Stomach smooth muscle (tissue), 2 donors: ENCODE results near the gene HIVEP2.

ENCODE experiments used
- H3K27ac ChIP-seq: one replicate; pipeline ENCODE4 v1.7.0; 2013; ENCODE audit warnings: mild to moderate bottlenecking, low read length, inconsistent platforms
- H3K27me3 ChIP-seq, 2 donors: one replicate each; pipeline ENCODE4 v1.7.0; 2013; ENCODE audit warnings: low read length in 2 of 2; ENCODE audit not compliant: insufficient read depth in 2 of 2, control insufficient read depth in 1 of 2
- H3K36me3 ChIP-seq, 2 donors: one replicate each; pipeline ENCODE4 v1.7.0; 2013; ENCODE audit warnings: low read length in 2 of 2; ENCODE audit not compliant: control insufficient read depth in 2 of 2, insufficient read depth in 2 of 2
- H3K4me1 ChIP-seq: one replicate; pipeline ENCODE4 v1.7.0; 2013; ENCODE audit warnings: low read length; ENCODE audit not compliant: control insufficient read depth, insufficient read depth
- H3K4me3 ChIP-seq, 2 donors: one replicate each; pipeline ENCODE4 v1.7.0; 2013; ENCODE audit warnings: low read length in 2 of 2
- H3K9ac ChIP-seq, 2 donors: one replicate each; pipeline ENCODE4 v1.7.0; 2013; ENCODE audit warnings: low read length in 2 of 2, mild to moderate bottlenecking in 1 of 2
- H3K9me3 ChIP-seq, 2 donors: one replicate each; pipeline ENCODE4 v1.7.0; 2013; ENCODE audit warnings: low read length in 2 of 2; ENCODE audit not compliant: control insufficient read depth in 2 of 2
- donor health status: healthy.
- donor health status: Pancreatic carcinoma.

The HIVEP2 gene

DNA sequence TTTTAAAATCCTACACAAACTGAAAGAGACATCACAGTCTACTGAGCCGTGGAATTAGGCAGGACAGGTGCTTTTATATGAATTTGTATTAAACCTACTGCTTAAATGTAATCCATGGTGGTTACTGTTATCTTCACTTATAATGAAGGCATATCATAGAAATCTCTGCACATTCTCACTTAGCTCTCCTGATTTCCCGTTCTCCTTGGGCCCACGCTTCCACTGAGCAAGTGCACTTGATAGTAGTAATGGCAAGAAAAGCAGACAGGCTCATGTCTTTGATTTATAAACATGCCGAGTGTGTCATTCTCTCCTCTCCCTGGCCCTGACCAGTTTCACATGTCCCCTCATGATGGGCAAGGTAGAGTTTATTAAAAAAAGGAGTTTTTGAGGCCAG is 186.3 kb downstream of the HIVEP2 start:
- Histone ChIP-seq H3K9me3 (no peaks in the 10 kb centered on the region), H3K4me3 (no peak overlapping the region), H3K36me3 (peaks cover 19 to 27% of the 10 kb centered on the region in 2 donors), H3K4me1 (no peaks in the 10 kb centered on the region), H3K27me3 (no peaks in the 10 kb centered on the region), H3K9ac (no peak overlapping the region), H3K27ac (no peak overlapping the region)

DNA sequence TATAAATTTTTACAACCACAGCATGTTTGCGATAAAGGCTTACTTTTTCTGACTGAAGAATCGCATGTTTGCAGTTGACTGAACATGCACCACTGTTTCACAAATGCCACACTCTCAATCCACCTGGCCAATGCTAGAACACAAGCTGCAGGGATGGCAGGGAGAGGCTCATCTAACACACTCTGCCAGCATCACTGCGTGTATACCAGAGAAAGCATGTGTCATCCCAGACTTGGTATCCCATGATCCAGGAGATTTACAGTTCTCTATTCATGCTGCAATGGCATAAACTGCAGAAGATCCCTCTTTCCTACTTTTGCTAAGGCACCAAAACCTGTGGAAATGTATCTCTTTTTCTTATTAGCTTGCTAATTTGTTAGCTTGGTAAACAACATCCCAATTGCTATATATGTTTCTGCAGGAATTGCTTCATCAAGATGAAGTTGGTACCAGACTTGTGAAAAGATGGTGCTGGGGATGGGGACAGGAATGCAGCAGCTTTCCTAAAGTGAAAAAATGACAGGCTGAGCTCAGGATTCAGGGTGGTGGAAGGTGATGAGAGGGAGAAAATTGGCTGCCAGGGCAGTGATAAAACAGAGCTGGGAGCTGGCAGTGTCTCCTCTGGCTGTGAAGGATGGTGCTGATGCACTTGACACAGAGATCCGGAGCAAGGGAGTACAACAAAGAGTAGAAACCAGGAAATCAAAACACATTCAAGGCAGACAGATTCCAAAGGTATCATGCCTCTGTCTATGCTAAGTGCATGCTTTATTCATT is 186.9 kb downstream of the HIVEP2 start:
- no peak overlapping the region for H3K4me3 ChIP-seq
- H3K4me1 ChIP-seq = no peaks in the 10 kb centered on the region
- no peaks in the 10 kb centered on the region for H3K9me3 ChIP-seq
- H3K36me3 ChIP-seq = peaks cover 22 to 33% of the 10 kb centered on the region in 2 donors
- no peak overlapping the region for H3K27ac ChIP-seq
- H3K9ac ChIP-seq = no peak overlapping the region
- no peaks in the 10 kb centered on the region for H3K27me3 ChIP-seq

DNA sequence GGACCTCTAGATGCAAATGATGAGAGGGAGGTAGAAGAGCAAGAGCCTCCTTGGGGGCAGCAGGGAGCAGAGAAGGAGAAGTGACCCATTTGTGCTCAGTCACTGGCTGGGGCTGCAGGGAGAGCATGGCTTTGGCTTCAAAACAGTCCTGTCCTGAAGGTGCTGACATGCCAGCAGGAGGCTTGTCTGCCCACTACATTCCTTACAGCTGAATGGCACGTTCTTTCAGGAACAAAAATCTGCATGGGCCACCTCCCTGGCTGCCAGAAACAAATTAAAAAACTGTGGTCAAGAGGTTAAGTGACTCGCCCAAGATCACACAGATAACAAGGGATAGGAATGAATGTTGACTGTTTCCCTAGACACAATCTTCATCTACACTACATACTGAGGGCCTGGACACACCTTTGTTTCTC is 188.8 kb downstream of the HIVEP2 start:
- Histone ChIP-seq H3K36me3 (peaks cover 23 to 34% of the 10 kb centered on the region in 2 donors), H3K27me3 (no peaks in the 10 kb centered on the region), H3K4me3 (no peak overlapping the region), H3K27ac (no peak overlapping the region), H3K9me3 (no peaks in the 10 kb centered on the region), H3K9ac (no peak overlapping the region), H3K4me1 (no peaks in the 10 kb centered on the region)

DNA sequence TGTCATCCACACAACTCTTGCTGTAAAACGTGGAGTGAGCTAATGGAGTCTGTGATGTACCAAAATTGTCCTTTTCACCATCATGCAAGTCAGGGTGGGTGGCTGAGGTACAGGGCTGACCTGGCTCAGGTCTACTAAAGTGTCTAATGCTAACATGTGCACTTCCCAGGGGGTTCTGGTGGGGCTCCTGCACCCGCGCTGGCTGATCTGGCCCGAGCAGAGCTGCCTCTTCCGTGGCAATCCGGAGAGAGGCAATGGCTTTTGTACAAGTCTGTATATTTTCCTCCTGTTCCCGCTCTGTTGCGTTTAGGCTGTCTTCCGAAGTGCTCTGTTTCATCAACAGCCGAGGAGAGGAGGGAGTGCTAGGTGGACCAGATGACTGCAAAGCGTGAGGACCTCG is 191.8 kb downstream of the HIVEP2 start:
- no peaks in the 10 kb centered on the region for H3K4me1 ChIP-seq
- H3K4me3 ChIP-seq = no peak overlapping the region
- no peaks in the 10 kb centered on the region for H3K9me3 ChIP-seq
- no peak overlapping the region for H3K27ac ChIP-seq
- H3K36me3 ChIP-seq = peaks cover 9 to 18% of the 10 kb centered on the region in 2 donors
- H3K9ac ChIP-seq = no peak overlapping the region
- no peaks in the 10 kb centered on the region for H3K27me3 ChIP-seq

DNA sequence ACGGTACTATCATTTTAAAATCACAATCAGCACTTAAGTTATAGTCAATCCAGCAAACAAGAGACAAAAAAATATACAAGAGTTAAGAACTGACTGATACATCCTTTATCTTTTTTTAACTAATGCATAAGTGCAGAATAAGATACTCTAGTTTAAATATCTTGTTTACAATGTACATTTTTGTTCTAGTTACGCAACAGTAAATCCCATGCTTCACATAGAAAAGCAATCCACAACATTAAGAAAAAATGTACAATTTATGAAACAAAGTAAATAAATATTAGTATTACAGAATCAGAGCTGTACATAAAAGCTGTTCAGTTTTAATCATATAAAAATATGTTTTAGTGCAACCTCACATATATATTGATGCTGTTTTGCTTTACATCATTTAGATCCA is 192.6 kb downstream of the HIVEP2 start:
- no peaks in the 10 kb centered on the region for H3K9me3 ChIP-seq
- no peak overlapping the region for H3K9ac ChIP-seq
- no peak overlapping the region for H3K4me3 ChIP-seq
- no peaks in the 10 kb centered on the region for H3K4me1 ChIP-seq
- H3K27me3 ChIP-seq = no peaks in the 10 kb centered on the region
- peaks cover 5 to 16% of the 10 kb centered on the region in 2 donors for H3K36me3 ChIP-seq
- no peak overlapping the region for H3K27ac ChIP-seq

DNA sequence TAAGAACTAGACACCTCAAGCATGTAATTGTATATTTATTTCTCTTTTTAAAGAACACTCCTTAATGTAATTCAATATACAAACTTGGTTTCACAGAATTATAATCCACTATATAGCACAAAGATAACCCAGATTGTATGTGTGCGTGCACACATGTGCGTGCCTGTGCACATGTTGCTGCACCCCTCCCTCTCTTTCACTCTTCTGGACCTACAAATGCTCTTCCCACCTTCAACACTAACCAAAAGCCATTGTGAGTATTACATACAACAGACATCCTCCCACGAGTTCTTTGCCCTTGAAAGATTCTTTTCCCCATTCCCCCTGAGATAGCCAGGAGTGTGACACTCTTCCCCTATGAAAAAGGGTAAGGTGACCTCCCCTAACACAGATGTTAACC is 193.5 kb downstream of the HIVEP2 start:
- no peaks in the 10 kb centered on the region for H3K9me3 ChIP-seq
- H3K27ac ChIP-seq = no peak overlapping the region
- H3K4me1 ChIP-seq = no peaks in the 10 kb centered on the region
- H3K27me3 ChIP-seq = no peaks in the 10 kb centered on the region
- no peak overlapping the region for H3K4me3 ChIP-seq
- no peak overlapping the region for H3K9ac ChIP-seq
- peaks cover 5 to 11% of the 10 kb centered on the region in 2 donors for H3K36me3 ChIP-seq

DNA sequence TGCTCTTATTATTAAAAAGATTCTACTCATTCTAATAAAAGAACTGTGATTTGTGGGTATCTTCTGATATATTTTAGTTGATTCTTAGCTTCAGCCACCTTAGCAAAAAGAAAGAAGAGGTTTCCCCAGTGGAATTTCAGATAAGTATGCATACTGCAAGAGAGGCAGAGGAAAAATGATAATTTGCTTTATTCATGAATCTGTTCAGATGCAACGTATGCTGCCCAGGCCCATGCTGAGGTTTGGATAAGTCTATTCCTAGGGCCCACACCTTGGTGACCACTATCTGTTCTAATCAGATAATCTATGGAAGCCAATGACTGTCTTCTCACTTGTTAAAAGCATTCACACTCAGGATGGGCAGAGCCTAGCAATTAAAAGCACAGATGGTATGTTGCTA is 194.0 kb downstream of the HIVEP2 start:
- H3K4me1 ChIP-seq = no peaks in the 10 kb centered on the region
- no peaks in the 10 kb centered on the region for H3K9me3 ChIP-seq
- H3K36me3 ChIP-seq = peaks cover 5 to 8% of the 10 kb centered on the region in 2 donors
- no peaks in the 10 kb centered on the region for H3K27me3 ChIP-seq
- no peak overlapping the region for H3K4me3 ChIP-seq
- no peak overlapping the region for H3K9ac ChIP-seq
- no peak overlapping the region for H3K27ac ChIP-seq

DNA sequence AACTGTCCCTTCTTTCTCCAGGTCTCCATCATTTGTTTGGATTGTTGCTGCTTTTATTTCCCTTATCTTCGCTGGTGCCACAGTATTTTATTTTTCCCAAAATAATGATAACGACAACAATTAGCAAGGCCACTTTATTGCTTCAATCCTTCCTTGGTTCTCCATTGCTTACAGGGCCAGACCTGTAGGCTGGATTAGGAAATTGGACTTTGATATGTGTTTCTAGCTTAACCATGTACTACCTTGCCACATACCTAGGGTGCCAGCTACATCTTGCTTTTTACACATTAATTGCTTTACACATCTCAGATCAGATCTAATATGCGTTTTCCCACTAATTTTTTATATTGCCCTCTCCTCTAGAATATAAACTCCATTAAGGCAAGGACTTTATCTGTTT is 195.4 kb downstream of the HIVEP2 start:
- Histone ChIP-seq H3K9me3 (no peaks in the 10 kb centered on the region), H3K36me3 (peaks cover 5 to 8% of the 10 kb centered on the region in 2 donors), H3K27me3 (no peaks in the 10 kb centered on the region), H3K9ac (no peak overlapping the region), H3K27ac (no peak overlapping the region), H3K4me3 (no peak overlapping the region), H3K4me1 (no peaks in the 10 kb centered on the region)

DNA sequence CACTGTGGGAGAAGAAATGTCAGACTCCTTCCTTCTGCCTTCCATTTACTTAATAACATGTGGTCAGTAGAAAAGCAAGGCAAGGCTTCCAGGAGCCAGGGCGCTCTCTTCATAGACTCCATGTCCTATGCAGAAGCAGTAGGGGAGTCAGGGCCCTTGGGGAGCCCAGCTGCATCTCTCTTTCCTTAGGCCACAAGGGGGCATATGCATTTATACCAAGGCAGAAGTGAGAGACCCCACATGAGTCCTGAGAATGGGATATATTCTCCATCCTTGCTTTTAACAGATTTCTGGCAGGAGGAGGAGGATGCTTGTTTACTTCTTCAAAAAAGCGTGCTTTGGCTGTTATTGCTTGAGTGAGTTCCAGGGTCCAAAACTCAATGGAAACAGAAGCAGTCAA is 198.5 kb downstream of the HIVEP2 start:
- no peak overlapping the region for H3K4me3 ChIP-seq
- no peaks in the 10 kb centered on the region for H3K9me3 ChIP-seq
- H3K27ac ChIP-seq = no peak overlapping the region
- no peaks in the 10 kb centered on the region for H3K36me3 ChIP-seq
- H3K4me1 ChIP-seq = no peaks in the 10 kb centered on the region
- no peak overlapping the region for H3K9ac ChIP-seq
- H3K27me3 ChIP-seq = no peaks in the 10 kb centered on the region

DNA sequence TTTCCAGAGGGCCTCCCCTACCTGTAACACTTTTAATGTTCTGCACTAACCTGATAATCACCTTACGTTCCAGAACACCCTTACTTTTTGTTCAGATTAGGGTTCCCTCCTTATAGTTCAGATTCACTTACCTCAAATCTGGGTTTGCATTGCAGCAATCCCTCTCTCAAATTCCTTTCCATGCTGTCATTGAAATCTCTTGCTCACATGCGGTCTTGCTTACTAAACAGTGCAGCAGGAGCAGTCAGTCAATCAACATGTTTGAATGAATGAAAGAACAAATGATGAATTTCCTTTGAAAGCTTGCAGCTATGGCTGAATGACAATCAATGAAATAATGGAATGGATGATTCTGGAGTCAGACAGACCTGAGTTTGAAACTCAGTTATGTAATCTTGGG is 200.1 kb downstream of the HIVEP2 start:
- no peaks in the 10 kb centered on the region for H3K27me3 ChIP-seq
- no peaks in the 10 kb centered on the region for H3K4me1 ChIP-seq
- no peaks in the 10 kb centered on the region for H3K36me3 ChIP-seq
- no peak overlapping the region for H3K27ac ChIP-seq
- H3K9me3 ChIP-seq = no peaks in the 10 kb centered on the region
- no peak overlapping the region for H3K4me3 ChIP-seq
- H3K9ac ChIP-seq = no peak overlapping the region

DNA sequence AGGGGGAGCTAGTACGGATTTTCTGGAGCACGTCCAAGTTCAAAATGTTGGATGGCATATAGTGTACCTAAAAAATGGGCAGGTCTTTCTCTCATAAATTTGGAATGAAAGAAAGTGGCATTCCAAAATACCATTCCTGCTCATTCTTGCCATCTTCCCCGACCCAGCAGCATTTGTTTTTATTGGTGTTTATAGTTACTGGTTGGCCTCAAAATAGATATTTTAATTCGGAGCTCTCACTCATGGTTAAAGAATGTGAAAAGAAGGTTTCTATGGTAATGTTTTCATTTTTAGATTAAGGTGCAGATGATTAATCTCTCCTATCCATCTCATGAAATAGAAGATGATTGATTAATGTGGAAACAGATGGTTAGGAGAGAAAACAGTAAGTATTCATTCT is 204.5 kb downstream of the HIVEP2 start:
- Histone ChIP-seq H3K4me3 (no peak overlapping the region), H3K27me3 (no peaks in the 10 kb centered on the region), H3K36me3 (no peaks in the 10 kb centered on the region), H3K27ac (no peak overlapping the region), H3K4me1 (no peaks in the 10 kb centered on the region), H3K9me3 (no peaks in the 10 kb centered on the region), H3K9ac (no peak overlapping the region)
